KOPT-K1 (cell line): ENCODE results near the gene CAMTA1.

Experiments used
- H3K27ac ChIP-seq: fragments of 200-600 bp; sonication (generic); 2 replicates; pipeline ENCODE4 v1.5.1; 2016; ENCODE audit warnings: antibody characterized with exemption, mild to moderate bottlenecking, low read depth, low read length; ENCODE audit not compliant: poor library complexity, severe bottlenecking
- H3K36me3 ChIP-seq: fragments of 200-600 bp; sonication (generic); 2 replicates; pipeline ENCODE4 v1.5.1; 2017; ENCODE audit warnings: antibody characterized with exemption, mild to moderate bottlenecking, low read length, moderate library complexity; ENCODE audit not compliant: insufficient read depth
- H3K9me3 ChIP-seq: fragments of 200-600 bp; sonication (generic); 2 replicates; pipeline ENCODE4 v1.5.1; 2017; ENCODE audit warnings: antibody characterized with exemption, low read length, mild to moderate bottlenecking; ENCODE audit not compliant: insufficient read depth, poor library complexity, severe bottlenecking

The CAMTA1 gene

DNA sequence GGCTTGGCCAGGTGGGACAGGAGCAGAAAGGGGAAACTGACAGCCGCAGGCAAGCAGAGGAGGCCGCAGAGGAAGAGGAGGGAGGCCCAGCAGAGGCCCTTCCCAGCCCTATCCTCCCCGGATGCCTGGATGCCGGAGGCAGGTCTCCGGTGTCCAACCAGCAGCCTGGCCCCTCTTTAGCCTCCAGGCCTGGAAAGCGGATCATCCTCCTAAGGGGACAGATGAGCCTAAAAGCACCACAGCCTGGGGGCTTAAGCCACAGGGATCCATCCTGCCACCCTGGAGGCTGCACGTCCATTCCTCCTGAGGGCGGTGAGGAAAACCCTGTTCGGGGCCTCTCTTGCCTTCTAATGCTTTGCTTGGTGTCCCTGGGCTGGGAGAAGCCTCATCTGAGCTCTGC is 651.8 kb downstream of the CAMTA1 start:
- Histone ChIP-seq H3K9me3 (no peaks in the 10 kb centered on the region), H3K27ac (no peak overlapping the region)

GRCh38 chr1:7437608-7438395 is 652.5 kb downstream of the CAMTA1 start:
- H3K27ac ChIP-seq, result no peak overlapping the region
- no peaks in the 10 kb centered on the region for H3K9me3 ChIP-seq
- no peaks in the 10 kb centered on the region for H3K36me3 ChIP-seq

More for the DNA sequence above, 651.8 kb downstream of the CAMTA1 start:
- H3K36me3 ChIP-seq, result no peaks in the 10 kb centered on the region

GRCh38 chr1:7438396-7438785 is 653.1 kb downstream of the CAMTA1 start:
- Histone ChIP-seq H3K36me3 (no peaks in the 10 kb centered on the region), H3K9me3 (no peaks in the 10 kb centered on the region), H3K27ac (no peak overlapping the region)

DNA sequence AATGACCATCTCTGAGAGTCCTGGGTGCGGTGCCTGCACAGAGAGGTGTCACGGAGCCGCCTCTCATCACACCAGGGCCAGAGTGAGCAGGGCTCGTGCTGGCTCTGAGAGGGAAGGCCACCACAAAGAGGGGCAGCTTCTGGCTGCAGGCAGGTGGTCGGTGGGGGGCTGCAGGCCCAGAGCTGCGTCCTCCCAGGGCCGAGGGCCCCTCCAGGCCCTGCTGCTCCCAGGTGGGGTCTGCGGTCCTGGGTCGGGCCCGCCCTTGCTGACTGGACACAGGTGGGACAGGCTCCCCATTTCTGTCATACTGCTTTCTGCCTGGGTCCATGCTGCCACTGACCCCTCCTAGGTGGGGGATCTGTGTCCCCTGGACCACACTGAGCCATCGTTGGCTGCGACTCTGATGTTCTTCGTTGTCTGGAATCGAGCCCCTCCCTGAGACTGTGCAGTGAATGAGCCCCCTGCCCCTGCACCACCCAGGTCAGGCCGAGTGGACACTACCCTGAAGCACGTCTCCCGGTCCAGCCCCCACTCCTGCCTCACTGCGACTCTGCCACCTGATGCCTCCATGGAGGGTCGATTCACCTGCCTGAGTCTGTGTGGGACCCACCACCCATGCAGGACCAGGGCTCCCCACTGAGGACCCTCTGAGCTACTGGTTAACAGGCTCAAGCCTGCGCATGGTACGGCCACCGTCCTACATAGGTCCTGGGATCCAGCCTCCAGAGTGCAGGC is 653.8 kb downstream of the CAMTA1 start:
- Histone ChIP-seq H3K36me3 (no peaks in the 10 kb centered on the region), H3K27ac (no peak overlapping the region), H3K9me3 (no peaks in the 10 kb centered on the region)

- no peaks in the 10 kb centered on the region for H3K36me3 ChIP-seq
Observed at GRCh38 chr1:7440154-7440553, 654.9 kb downstream of the CAMTA1 start.

GRCh38 chr1:7441143-7441841 is 656.0 kb downstream of the CAMTA1 start:
- Histone ChIP-seq H3K36me3 (no peaks in the 10 kb centered on the region), H3K27ac (no peak overlapping the region), H3K9me3 (no peaks in the 10 kb centered on the region)

More at GRCh38 chr1:7440154-7440553, 654.9 kb downstream of the CAMTA1 start:
- no peaks in the 10 kb centered on the region for H3K9me3 ChIP-seq
- no peak overlapping the region for H3K27ac ChIP-seq

GRCh38 chr1:7442036-7442435 is 656.8 kb downstream of the CAMTA1 start:
- Histone ChIP-seq H3K36me3 (no peaks in the 10 kb centered on the region), H3K9me3 (no peaks in the 10 kb centered on the region), H3K27ac (no peak overlapping the region)

DNA sequence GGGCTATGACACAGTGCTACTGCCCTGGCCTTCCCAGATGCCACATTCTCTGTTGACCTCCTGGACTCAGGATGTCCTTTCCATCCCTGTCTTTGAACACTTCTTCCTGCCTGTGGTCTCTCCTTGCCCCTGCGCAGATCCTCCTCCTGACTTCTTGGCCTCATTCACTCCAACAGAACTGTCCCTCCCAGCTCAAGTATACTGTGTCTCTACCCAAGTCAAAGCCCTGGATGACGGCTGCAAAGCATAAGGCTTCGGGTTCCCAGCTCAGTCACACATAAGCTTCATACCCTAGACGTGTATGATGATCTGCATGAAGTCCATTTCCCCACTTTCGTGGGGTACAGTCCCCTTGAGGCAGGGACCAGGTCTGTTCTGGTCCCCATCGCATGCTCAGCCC is 657.7 kb downstream of the CAMTA1 start:
- no peaks in the 10 kb centered on the region for H3K36me3 ChIP-seq
- H3K9me3 ChIP-seq, result no peaks in the 10 kb centered on the region
- no peak overlapping the region for H3K27ac ChIP-seq

GRCh38 chr1:7444363-7444762 is 659.1 kb downstream of the CAMTA1 start:
- no peak overlapping the region for H3K27ac ChIP-seq
- no peaks in the 10 kb centered on the region for H3K9me3 ChIP-seq
- H3K36me3 ChIP-seq, result no peaks in the 10 kb centered on the region

DNA sequence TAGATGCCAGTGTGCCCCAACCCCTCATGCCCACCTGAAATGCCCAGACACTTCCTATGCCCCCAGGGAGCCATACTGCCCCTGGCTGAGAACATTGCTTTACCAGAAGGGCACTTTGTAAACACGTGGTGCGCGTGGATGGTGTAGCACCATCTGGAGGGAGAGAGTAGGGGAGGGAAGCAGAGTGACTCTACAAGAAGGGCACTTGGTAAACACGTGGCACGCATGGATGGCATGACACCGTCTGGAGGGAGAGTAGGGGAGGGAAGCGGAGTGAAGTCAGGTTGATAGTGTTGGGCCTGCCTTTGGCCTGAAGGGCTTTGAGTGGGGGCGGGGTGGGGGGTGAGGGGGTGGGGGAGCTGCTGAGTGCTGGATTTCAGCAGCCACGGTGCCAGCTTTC is 661.8 kb downstream of the CAMTA1 start:
- no peaks in the 10 kb centered on the region for H3K9me3 ChIP-seq
- no peaks in the 10 kb centered on the region for H3K36me3 ChIP-seq
- no peak overlapping the region for H3K27ac ChIP-seq

GRCh38 chr1:7447736-7448135 is 662.5 kb downstream of the CAMTA1 start:
- H3K36me3 ChIP-seq, result no peaks in the 10 kb centered on the region
- H3K27ac ChIP-seq, result no peak overlapping the region
- no peaks in the 10 kb centered on the region for H3K9me3 ChIP-seq

- H3K9me3 ChIP-seq, result no peaks in the 10 kb centered on the region
- H3K27ac ChIP-seq, result no peak overlapping the region
- H3K36me3 ChIP-seq, result no peaks in the 10 kb centered on the region
Observed at GRCh38 chr1:7448986-7449385, 663.7 kb downstream of the CAMTA1 start.

GRCh38 chr1:7449750-7450149 is 664.5 kb downstream of the CAMTA1 start:
- H3K27ac ChIP-seq, result no peak overlapping the region
- no peaks in the 10 kb centered on the region for H3K9me3 ChIP-seq
- H3K36me3 ChIP-seq, result no peaks in the 10 kb centered on the region

DNA sequence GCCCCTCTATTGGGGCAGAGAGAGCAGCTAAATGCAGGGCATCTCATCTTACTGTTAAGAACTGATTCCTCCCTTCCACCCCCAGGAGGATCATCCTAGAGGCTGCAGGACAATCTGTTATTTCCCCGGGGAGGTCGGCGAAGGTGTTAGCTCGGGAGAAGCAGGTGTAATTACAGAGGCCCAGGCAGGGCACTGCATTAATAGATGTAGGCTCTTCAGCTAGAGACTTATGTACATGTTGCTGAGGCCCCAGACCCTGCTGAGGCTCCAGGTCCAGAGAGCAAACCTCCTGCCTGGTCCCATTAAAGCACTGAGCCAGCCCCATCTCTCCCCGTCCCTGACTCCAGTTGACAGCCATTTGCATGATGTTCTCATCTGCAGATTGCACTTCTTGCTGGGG is 665.6 kb downstream of the CAMTA1 start:
- H3K36me3 ChIP-seq, result no peaks in the 10 kb centered on the region
- no peaks in the 10 kb centered on the region for H3K9me3 ChIP-seq
- H3K27ac ChIP-seq, result no peak overlapping the region

DNA sequence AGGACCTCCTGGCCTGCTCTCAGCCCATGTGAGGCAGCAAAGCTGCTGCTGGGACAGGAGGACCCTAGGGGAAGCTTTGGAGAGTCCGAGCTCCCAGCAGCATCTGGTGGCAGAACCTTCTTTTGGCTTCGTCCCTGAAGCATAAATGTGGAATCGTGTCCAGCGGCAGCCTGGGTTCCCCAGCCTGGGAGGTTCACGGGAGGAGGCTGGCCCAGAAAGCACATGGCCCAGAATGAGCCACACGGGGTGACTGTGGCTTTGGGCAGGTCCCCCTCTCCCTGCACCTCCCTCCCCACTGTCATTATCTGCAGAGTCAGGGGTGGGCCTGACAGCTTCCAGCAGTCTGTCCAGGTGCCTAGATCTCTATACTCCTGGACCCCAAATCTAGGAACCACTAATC is 667.8 kb downstream of the CAMTA1 start:
- no peaks in the 10 kb centered on the region for H3K36me3 ChIP-seq
- no peaks in the 10 kb centered on the region for H3K9me3 ChIP-seq
- H3K27ac ChIP-seq, result no peak overlapping the region
